Activated naive CD4-positive, alpha-beta T cell treated with anti-CD3 and anti-CD28 coated beads, Interleukin-2, amount 50 U/mL, for 24 hours (primary cell): ENCODE measurements around the gene NOM1.

Experiments
- H3K27ac Mint-ChIP-seq: one replicate; pipeline ENCODE4 v1.8.0; 2021; ENCODE audit warnings: mild to moderate bottlenecking, mixed read lengths
- H3K27me3 Mint-ChIP-seq: one replicate; pipeline ENCODE4 v1.8.0; 2021; ENCODE audit warnings: mixed read lengths
- H3K36me3 Mint-ChIP-seq: one replicate; pipeline ENCODE4 v1.8.0; 2021; ENCODE audit warnings: mixed read lengths
- H3K4me1 Mint-ChIP-seq: one replicate; pipeline ENCODE4 v1.8.0; 2021; ENCODE audit warnings: mixed read lengths
- H3K4me3 Mint-ChIP-seq: one replicate; pipeline ENCODE4 v1.8.0; 2021; ENCODE audit warnings: mild to moderate bottlenecking, mixed read lengths
- H3K9me3 Mint-ChIP-seq: one replicate; pipeline ENCODE4 v1.8.0; 2021; ENCODE audit warnings: mixed read lengths

The NOM1 gene

DNA sequence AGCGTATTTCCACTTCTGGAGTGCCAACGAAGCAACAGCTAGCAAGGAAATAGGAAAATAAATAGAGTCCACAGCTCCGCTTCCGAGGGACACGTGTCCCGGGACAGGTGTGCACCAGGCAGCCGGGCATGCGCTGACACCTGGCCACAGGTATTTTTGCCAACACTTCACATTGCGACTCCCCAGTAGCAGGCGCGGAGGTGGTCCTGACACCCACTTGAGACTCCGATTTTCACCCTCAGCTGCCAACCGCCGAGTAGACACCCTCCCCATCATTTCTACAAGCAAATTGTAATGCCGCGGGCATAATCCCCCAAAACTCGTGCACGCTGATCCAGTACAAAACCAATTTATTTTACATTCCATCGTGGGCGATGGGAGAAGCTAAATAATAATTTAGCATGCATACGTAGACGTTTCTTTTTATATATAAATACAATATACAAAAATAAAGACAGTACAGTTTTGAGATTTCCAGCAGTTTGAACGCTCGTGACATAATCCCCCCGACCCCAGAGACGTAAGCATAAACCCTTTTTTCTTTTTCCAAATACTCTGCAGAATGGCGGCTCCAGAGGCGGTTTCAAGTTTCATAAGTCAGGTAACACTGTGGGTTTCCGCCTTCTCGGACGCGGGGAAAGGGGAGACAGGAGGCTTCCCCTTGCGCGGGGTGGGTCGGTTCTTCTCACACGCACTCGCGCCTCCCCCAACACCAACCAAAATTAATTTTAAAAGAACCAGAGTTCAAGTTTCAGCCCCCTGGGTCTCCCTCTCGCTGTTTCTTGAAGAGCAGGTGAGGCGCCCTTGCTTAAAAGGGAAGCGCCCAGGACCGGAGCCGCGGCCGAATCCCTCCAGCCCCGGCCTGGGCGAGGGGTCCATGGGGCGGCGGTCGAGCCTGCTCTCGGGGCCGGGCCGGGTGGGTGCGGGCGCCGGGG lies 55.3 kb downstream of the NOM1 start:
- Mint-ChIP-seq H3K27me3 (peaks cover 43% of the 10 kb centered on the region), H3K27ac (peak overlapping the region; percentile 17), H3K36me3 (no peaks in the 10 kb centered on the region), H3K4me1 (peaks cover 22% of the 10 kb centered on the region), H3K9me3 (no peaks in the 10 kb centered on the region), H3K4me3 (peak overlapping the region; percentile 19)

- Mint-ChIP-seq H3K27me3 (peaks cover 41% of the 10 kb centered on the region), H3K27ac (no peak overlapping the region), H3K36me3 (no peaks in the 10 kb centered on the region), H3K4me3 (no peak overlapping the region), H3K9me3 (no peaks in the 10 kb centered on the region), H3K4me1 (peaks cover 20% of the 10 kb centered on the region)
Measured at GRCh38 chr7:157005456-157006204, 56.1 kb downstream of the NOM1 start.

DNA sequence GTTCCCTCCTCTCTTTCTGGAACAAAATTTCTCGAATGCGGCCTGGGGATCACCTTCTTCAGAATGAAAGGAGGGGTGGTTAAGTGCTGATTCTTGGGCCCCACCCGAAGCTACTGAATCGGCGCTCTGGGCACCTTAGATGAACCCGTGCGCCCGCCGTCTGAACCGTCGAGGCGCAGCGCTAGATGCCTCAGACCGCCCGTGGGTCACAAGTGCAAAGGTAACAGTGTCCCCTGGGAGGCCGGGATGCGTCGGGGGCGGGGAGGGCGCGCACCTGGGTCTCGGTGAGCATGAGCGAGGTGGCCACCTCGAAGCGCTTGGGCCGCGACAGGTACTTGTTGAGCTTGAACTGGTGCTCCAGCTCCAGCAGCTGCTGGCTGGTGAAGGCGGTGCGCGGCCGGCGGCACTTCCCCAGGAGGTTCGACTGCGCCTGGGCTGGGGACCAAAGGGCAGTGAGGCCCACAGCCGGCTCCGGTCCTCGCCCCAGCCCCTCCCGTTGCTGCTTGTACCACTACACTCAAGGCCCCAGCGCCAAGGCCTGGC lies 56.8 kb downstream of the NOM1 start:
- Mint-ChIP-seq H3K4me1 (peaks cover 17% of the 10 kb centered on the region), H3K9me3 (no peaks in the 10 kb centered on the region), H3K4me3 (no peak overlapping the region), H3K36me3 (no peaks in the 10 kb centered on the region), H3K27ac (no peak overlapping the region), H3K27me3 (peaks cover 34% of the 10 kb centered on the region)

DNA sequence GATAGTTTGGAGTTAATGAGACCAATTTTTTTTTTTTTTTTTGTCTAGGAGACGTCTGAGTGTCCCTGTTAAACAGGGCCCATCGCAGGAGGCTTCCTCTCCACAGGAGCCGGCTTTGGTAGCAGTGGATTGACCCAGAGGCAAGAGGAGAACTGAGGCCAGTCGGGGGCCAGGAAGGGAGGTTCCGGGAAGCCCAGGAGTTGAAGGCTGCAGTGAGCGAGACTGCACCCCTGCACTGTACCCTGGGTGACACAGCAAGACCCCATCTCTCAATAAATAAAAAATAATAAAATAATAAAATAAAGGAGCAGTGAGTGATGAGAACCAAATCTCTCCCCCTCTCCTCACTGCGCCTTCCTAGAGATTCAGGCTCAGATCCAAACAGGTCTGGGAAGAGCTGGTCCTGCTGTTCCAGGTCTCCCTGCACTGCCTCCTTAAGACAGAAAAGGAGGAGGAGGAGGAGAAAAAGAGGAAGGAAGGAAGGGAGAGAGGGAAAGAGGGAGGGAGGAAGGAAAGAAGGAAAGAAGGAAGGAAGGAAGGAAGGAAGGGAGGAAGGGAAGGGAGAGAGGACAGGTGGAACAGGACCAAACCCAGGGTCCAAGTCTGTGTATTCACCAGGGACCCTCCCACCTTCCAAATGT lies 57.4 kb downstream of the NOM1 start:
- Mint-ChIP-seq H3K9me3 (no peaks in the 10 kb centered on the region), H3K4me1 (peaks cover 20% of the 10 kb centered on the region), H3K27me3 (peaks cover 35% of the 10 kb centered on the region), H3K4me3 (no peak overlapping the region), H3K27ac (no peak overlapping the region), H3K36me3 (no peaks in the 10 kb centered on the region)

DNA sequence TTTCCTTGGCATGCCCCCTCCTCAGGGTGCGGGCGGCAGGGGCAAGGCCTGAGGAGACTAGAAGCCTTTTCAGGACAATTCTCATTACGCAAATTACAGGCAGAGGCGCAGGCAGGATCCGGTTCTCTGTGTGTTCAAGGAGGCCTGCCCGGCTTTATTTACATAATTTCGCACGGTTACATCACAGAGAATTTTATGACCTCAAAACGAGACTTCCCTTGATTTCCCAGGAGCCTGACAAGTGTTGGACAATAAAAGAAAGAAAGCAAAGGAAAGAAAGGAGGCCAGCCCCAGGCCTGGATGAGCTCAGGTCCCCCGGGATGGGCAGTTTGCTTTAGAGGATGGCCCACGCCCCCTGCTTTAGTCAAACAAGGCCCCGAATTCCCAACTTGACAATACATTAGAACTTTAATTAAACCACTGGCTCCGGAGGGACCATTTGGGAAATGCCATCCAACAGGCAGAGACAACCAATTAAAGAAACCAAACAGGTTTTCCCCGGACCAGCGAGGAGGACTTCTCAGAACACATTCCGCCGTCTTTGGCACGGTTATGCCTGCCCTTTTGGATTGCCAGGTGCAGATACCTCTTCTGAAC lies 58.1 kb downstream of the NOM1 start:
- Mint-ChIP-seq H3K36me3 (no peaks in the 10 kb centered on the region), H3K27ac (no peak overlapping the region), H3K9me3 (no peaks in the 10 kb centered on the region), H3K27me3 (peaks cover 39% of the 10 kb centered on the region), H3K4me3 (no peak overlapping the region), H3K4me1 (peaks cover 21% of the 10 kb centered on the region)

GRCh38 chr7:157008206-157009169 lies 59.0 kb downstream of the NOM1 start:
- peaks cover 44% of the 10 kb centered on the region for H3K27me3 Mint-ChIP-seq
- H3K9me3 Mint-ChIP-seq: no peaks in the 10 kb centered on the region
- H3K4me3 Mint-ChIP-seq: no peak overlapping the region
- peaks cover 21% of the 10 kb centered on the region for H3K4me1 Mint-ChIP-seq
- H3K36me3 Mint-ChIP-seq: no peaks in the 10 kb centered on the region
- H3K27ac Mint-ChIP-seq: no peak overlapping the region

DNA sequence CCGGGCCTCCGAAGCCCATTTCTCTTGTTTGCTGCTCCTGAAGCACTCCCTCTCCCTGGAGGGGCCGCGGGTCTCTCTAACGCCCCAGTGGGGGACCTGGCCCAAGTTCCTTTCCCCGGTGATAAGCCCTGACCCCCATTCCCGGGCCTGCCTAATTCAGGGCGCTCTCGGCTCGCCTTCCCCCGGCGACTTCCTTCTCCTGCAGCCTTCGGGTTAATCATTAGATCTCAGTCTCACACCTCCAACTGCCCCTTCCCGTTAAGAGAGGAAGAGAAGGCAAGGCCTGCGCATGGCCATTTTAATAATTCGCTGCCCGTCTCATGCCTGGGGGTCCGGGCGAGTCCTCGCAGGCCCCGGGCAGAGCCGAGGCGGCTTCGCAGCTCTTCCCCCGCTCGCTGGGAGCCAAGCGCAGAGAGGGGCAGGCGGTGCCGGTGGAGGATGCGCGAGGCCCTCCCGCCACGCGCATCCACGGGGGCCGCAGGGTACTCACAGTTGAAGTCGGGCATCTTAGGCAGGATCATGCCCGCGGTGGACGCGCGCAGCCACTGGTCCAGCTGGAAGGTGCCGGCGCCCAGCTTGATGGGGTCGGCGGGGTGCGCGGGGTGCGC lies 59.8 kb downstream of the NOM1 start:
- Mint-ChIP-seq H3K4me3 (peak overlapping the region; percentile 42), H3K27me3 (peaks cover 49% of the 10 kb centered on the region), H3K27ac (no peak overlapping the region), H3K36me3 (no peaks in the 10 kb centered on the region), H3K9me3 (no peaks in the 10 kb centered on the region), H3K4me1 (peaks cover 21% of the 10 kb centered on the region)

DNA sequence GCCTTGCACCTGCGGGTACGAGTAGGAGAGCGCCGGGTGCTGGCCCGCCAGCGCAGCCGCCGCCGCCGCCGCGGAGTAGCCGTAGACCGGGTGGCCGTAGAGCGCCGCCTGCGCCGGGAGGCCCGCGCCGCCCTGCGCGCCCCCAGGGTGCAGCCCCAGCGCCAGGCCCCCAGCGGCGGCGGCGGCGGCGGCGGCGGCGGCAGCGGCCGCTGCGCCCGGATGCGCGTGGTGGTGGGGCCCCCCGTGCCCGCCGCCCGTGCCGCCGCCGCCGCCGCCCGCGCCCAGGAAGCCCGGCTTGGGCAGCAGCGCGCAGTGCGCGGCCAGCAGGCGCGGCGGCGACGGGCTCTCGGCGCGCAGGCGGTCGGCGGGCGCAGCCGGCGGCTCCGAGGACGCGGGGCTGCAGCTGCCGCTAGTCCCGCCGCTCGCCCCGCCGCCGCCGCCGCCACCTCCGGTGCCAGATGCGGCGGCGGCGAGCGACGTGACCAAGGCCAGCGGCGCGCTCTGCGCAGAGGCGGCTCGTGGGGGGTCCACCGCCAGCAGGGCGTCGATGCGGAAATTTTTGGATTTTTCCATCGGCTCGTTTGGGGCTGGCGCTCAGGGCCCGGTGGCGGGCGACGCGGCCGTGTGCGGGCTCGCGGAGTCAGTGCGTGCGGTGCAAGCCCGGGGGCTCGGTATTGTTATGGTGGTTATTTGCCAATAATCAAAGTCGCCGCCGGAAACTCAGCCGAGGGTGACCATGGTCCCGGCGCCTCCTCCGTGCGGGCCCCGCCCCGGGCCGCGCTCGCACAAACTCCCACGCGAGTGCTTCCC lies 60.5 kb downstream of the NOM1 start:
- Mint-ChIP-seq H3K36me3 (no peaks in the 10 kb centered on the region), H3K9me3 (no peaks in the 10 kb centered on the region), H3K27ac (no peak overlapping the region), H3K4me1 (peaks cover 15% of the 10 kb centered on the region), H3K27me3 (peaks cover 46% of the 10 kb centered on the region), H3K4me3 (peak overlapping the region; percentile 42)

GRCh38 chr7:157010588-157011332 lies 61.2 kb downstream of the NOM1 start, which contains the start of gene MNX1:
Gene MNX1, minus strand, starts transcription at chr7:157010663. Its CDS starts 313 bp downstream, at chr7:157010350.
- Mint-ChIP-seq H3K27ac (no peak within 1 kb of the TSS), H3K4me1 (peaks cover 14% of the 10 kb centered on the region), H3K36me3 (no peaks in the 10 kb centered on the region), H3K9me3 (no peaks in the 10 kb centered on the region), H3K27me3 (peaks cover 47% of the 10 kb centered on the region), H3K4me3 (peak within 1 kb of the TSS; percentile 68)

- Mint-ChIP-seq H3K9me3 (no peaks in the 10 kb centered on the region), H3K27ac (no peak overlapping the region), H3K27me3 (peaks cover 49% of the 10 kb centered on the region), H3K36me3 (no peaks in the 10 kb centered on the region), H3K4me1 (peaks cover 18% of the 10 kb centered on the region), H3K4me3 (peak overlapping the region; percentile 68)
Measured at GRCh38 chr7:157011333-157012112, 62.0 kb downstream of the NOM1 start.

- peaks cover 18% of the 10 kb centered on the region for H3K4me1 Mint-ChIP-seq
- H3K36me3 Mint-ChIP-seq: no peaks in the 10 kb centered on the region
- no peaks in the 10 kb centered on the region for H3K9me3 Mint-ChIP-seq
- H3K27me3 Mint-ChIP-seq: peaks cover 48% of the 10 kb centered on the region
- H3K27ac Mint-ChIP-seq: no peak overlapping the region
- H3K4me3 Mint-ChIP-seq: peak overlapping the region; percentile 56
Measured at GRCh38 chr7:157012113-157012547, 62.6 kb downstream of the NOM1 start.

DNA sequence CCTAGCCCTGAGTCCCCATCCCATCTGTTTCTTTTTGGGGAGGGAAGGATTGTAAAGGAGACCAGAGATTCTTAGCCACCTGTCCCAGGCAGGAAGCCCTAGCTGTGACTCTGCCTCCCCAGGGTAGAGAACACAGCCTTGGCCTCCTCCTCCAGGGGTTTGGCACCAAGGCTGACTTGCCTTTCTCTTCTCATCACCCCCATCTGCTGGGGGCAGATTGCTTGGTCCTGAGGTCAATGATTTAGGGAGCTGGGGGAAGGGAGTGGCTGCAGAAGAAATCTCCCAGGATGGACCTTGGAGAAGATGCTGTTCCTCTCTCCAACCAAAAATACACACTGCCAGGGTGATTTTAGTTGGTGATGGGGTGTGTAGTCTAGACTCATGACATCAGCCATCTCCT lies 63.6 kb downstream of the NOM1 start:
- no peaks in the 10 kb centered on the region for H3K36me3 Mint-ChIP-seq
- peaks cover 47% of the 10 kb centered on the region for H3K27me3 Mint-ChIP-seq
- no peaks in the 10 kb centered on the region for H3K9me3 Mint-ChIP-seq
- no peak overlapping the region for H3K27ac Mint-ChIP-seq
- peaks cover 18% of the 10 kb centered on the region for H3K4me1 Mint-ChIP-seq
- H3K4me3 Mint-ChIP-seq: no peak overlapping the region
